ENCODE results near the gene E2F6. TPM values are rescaled to one million over a fixed set of nuclear protein-coding genes. Genes with fewer than 3 reads are reported as not detected.

Gene E2F6
- total and polyA plus RNA-seq, 10 of the 15 experiments (the other 5 are each of a cell fraction or from before 2014, with no cell fraction given): 4.2 to 15.5 (median 11.3) TPM

GRCh38 chr2:11507517-11507916 lies 41.6 kb upstream of the E2F6 start (continued):
- no peak for TF ChIP-seq ZBTB11 (CRISPR knock-in tag; IDR thresholded peaks at IDR 0.05)
- no peak for TF ChIP-seq FOS (IDR thresholded peaks at IDR 0.05; ENCODE audit: borderline replicate concordance, extremely low read depth, insufficient read length)
- no peak for TF ChIP-seq RUNX3 (IDR thresholded peaks at IDR 0.05; ENCODE audit: low read length)
- no peak for TF ChIP-seq SMC3 (IDR thresholded peaks at IDR 0.05; ENCODE audit: borderline replicate concordance, low read length)
- TF ChIP-seq IRF4 (IDR thresholded peaks at IDR 0.05; ENCODE audit: low read depth, low read length): no peak
- no peak for TF ChIP-seq POLR2A (IDR thresholded peaks at IDR 0.05; ENCODE audit: low read depth, low read length)
- TF ChIP-seq E2F4 (IDR thresholded peaks at IDR 0.05; ENCODE audit: low read depth, low read length): no peak
- no peak for TF ChIP-seq LARP7 (IDR thresholded peaks at IDR 0.05)
- TF ChIP-seq JUND (IDR thresholded peaks at IDR 0.05; ENCODE audit: low read depth, low read length): no peak

- H4K20me1 ChIP-seq (ENCODE audit: control insufficient read depth, insufficient read depth): no peaks in the 10 kb centered on the region
- H3K9me3 ChIP-seq (replicated peaks; ENCODE audit: control insufficient read depth, insufficient read depth, low read length): peaks cover 2% of the 10 kb centered on the region; the same call in 1 of the 3 replicates
- no peak overlapping the region for H3K4me3 ChIP-seq
- WGBS (ENCODE audit: insufficient coverage, insufficient replicate concordance, low lambda C conversion rate, missing lambda C conversion rate): 50% methylated on average over 3 of the region's 3 CpGs
- DNase-seq (ENCODE audit: low read depth, low spot score) (no peak), FAIRE-seq (no peak), ATAC-seq (peak; percentile 50; the same call in 2 of the 3 replicates)
- CTCF ChIA-PET: no interaction called here
- RAD21 ChIA-PET (ENCODE audit: unreplicated experiment): no interaction called here
- intact Hi-C loops (cut with micrococcal nuclease; ENCODE audit: unreplicated experiment) (no loop called here), in situ Hi-C loops (cut with MboI) (no loop called here)
- no TSS peak for BruUV-seq (replicated peaks)
- no peak overlapping the region for H3K27ac ChIP-seq (ENCODE audit: control insufficient read depth, insufficient read depth)
- no peak overlapping the region for H3K4me2 ChIP-seq (ENCODE audit: control insufficient read depth, insufficient read depth)
- H3K79me2 ChIP-seq (ENCODE audit: control insufficient read depth, insufficient read depth, low read length): no peaks in the 10 kb centered on the region
- H3K36me3 ChIP-seq (ENCODE audit: control insufficient read depth in 2 of 2, insufficient read depth in 2 of 2, low read length in 1 of 2): no peaks in the 10 kb centered on the region
- no peak overlapping the region for H3K9ac ChIP-seq (ENCODE audit: control insufficient read depth, insufficient read depth, low read length)
- H3K27me3 ChIP-seq (replicated peaks in 1 of 2; ENCODE audit: control insufficient read depth in 2 of 2, insufficient read depth in 2 of 2, low read length in 1 of 2): no peaks in the 10 kb centered on the region
- POLR2A ChIA-PET: no interaction called here
- H3K4me1 ChIP-seq (ENCODE audit: control insufficient read depth, insufficient read depth, low read length): peaks cover 4% of the 10 kb centered on the region; the same call in 1 of the 2 replicates
- SMC1A ChIA-PET (ENCODE audit: uncharacterized antibody, unreplicated experiment): no interaction called here
- H2AFZ ChIP-seq (ENCODE audit: control insufficient read depth, low read depth, low read length): no peak overlapping the region
- no peak for TF ChIP-seq CEBPZ (IDR thresholded peaks at IDR 0.05; ENCODE audit: low read depth, low read length)
- TF ChIP-seq SREBF1 (IDR thresholded peaks at IDR 0.05; ENCODE audit: low read length): no peak
- TF ChIP-seq ELK1 (IDR thresholded peaks at IDR 0.05; ENCODE audit: low read depth, low read length): no peak
These were observed 40.6 kb upstream of the E2F6 start for GRCh38 chr2:11506611-11506969.
